Measurements from ENCODE around the gene EFCAB8. TPM values are rescaled to one million over a fixed set of nuclear protein-coding genes. Genes with fewer than 3 reads are reported as not detected.

EFCAB8 gene
- total RNA-seq, 1 experiment from 2014 or later: not detected

DNA sequence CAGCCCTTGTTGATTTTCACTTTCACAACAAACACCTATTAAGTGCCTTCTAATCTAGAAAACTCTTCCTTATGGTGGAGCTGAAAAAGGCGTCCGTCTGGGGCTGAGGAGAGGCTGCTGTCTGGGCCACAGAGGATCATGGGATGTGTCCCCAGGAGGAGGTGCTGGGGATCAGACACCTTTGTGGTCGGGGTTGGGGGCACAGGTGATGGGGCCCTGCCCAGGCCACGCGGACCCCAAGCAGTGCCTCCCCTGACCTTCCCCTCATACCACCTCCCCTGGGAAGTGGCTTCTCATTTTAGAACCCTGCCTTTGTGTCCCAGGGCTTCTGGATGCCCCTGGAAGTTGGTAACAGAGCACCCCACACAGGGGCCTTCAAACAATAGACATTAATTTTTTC is 104.5 kb downstream of the EFCAB8 start:
- BruUV-seq (replicated peaks): no TSS peak

DNA sequence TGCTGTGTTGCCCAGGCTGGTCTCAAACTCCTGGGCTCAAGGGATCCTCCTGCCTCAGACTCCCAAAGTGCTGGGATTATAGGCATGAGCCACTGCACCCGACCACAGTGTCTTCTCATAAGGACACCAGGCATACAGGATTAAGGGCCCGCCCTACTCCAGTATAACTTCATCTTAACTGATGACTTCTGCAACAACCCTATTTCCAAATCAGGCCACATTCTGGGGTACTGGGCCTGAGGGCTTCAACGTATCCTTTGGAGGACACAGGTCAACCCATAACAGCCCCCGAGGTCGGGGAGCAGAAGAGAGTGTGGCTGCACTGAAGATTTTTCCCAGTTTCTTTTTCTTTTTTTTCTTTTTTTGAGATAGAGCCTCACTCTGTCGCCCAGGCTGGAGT is 105.9 kb downstream of the EFCAB8 start:
- Histone ChIP-seq H3K27ac (ENCODE audit: low read length) (no peak overlapping the region), H3K36me3 (ENCODE audit: low read depth, low read length) (no peaks in the 10 kb centered on the region), H3K9ac (ENCODE audit: low read length) (no peak overlapping the region), H3K9me2 (replicated peaks; ENCODE audit: low read length) (no peaks in the 10 kb centered on the region), H2AFZ (ENCODE audit: low read length) (no peak overlapping the region), H4K20me1 (ENCODE audit: low read length) (no peaks in the 10 kb centered on the region), H3K4me2 (ENCODE audit: low read length) (no peak overlapping the region), H3K4me1 (ENCODE audit: insufficient read depth, low read length) (no peaks in the 10 kb centered on the region), H3K79me2 (ENCODE audit: low read length) (no peaks in the 10 kb centered on the region), H3K27me3 (ENCODE audit: low read length) (peaks cover 65% of the 10 kb centered on the region), H3K4me3 (ENCODE audit: low read length) (no peak overlapping the region), H3F3A (ENCODE audit: low read length, unreplicated experiment) (no peaks in the 10 kb centered on the region), H3K9me3 (ENCODE audit: low read length) (no peaks in the 10 kb centered on the region)
- TF ChIP-seq EZH2phosphoT487 (IDR thresholded peaks at IDR 0.05; ENCODE audit: borderline replicate concordance, low read length): no peak
- no peak for TF ChIP-seq EZH2 (IDR thresholded peaks at IDR 0.05; ENCODE audit: low read length, unreplicated experiment)
- TF ChIP-seq, protein P1, sequence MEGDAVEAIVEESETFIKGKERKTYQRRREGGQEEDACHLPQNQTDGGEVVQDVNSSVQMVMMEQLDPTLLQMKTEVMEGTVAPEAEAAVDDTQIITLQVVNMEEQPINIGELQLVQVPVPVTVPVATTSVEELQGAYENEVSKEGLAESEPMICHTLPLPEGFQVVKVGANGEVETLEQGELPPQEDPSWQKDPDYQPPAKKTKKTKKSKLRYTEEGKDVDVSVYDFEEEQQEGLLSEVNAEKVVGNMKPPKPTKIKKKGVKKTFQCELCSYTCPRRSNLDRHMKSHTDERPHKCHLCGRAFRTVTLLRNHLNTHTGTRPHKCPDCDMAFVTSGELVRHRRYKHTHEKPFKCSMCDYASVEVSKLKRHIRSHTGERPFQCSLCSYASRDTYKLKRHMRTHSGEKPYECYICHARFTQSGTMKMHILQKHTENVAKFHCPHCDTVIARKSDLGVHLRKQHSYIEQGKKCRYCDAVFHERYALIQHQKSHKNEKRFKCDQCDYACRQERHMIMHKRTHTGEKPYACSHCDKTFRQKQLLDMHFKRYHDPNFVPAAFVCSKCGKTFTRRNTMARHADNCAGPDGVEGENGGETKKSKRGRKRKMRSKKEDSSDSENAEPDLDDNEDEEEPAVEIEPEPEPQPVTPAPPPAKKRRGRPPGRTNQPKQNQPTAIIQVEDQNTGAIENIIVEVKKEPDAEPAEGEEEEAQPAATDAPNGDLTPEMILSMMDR (conservative IDR thresholded peaks at IDR 0.05; ENCODE audit: low read depth, low read length): no peak
- ChIA-PET POLR2A (ENCODE audit: unreplicated experiment) (no interaction called here), CTCF (no interaction called here)
- BruUV-seq (replicated peaks): no TSS peak
- intact Hi-C loops (cut with micrococcal nuclease): no loop called here
- DNase-seq (no peak), ATAC-seq (no peak)

More for the DNA sequence above, 104.5 kb downstream of the EFCAB8 start:
- ATAC-seq: no peak
- Histone ChIP-seq H3K36me3 (ENCODE audit: low read depth, low read length) (no peaks in the 10 kb centered on the region), H3K4me2 (ENCODE audit: low read length) (no peak overlapping the region), H3K9ac (ENCODE audit: low read length) (no peak overlapping the region), H3K4me1 (ENCODE audit: insufficient read depth, low read length) (no peaks in the 10 kb centered on the region), H3K4me3 (ENCODE audit: low read length) (no peak overlapping the region), H2AFZ (ENCODE audit: low read length) (no peak overlapping the region), H3K9me2 (replicated peaks; ENCODE audit: low read length) (no peaks in the 10 kb centered on the region), H4K20me1 (ENCODE audit: low read length) (no peaks in the 10 kb centered on the region), H3K79me2 (ENCODE audit: low read length) (no peaks in the 10 kb centered on the region), H3K27me3 (ENCODE audit: low read length) (peaks cover 65% of the 10 kb centered on the region), H3F3A (ENCODE audit: low read length, unreplicated experiment) (no peaks in the 10 kb centered on the region), H3K9me3 (ENCODE audit: low read length) (no peaks in the 10 kb centered on the region), H3K27ac (ENCODE audit: low read length) (no peak overlapping the region)
- ChIA-PET CTCF (no interaction called here), POLR2A (ENCODE audit: unreplicated experiment) (no interaction called here)
- no peak for TF ChIP-seq EZH2 (IDR thresholded peaks at IDR 0.05; ENCODE audit: low read length, unreplicated experiment)
- TF ChIP-seq EZH2phosphoT487 (IDR thresholded peaks at IDR 0.05; ENCODE audit: borderline replicate concordance, low read length): no peak
- TF ChIP-seq, protein P1 (conservative IDR thresholded peaks at IDR 0.05; ENCODE audit: low read depth, low read length): no peak
- intact Hi-C loops (cut with micrococcal nuclease): no loop called here
- DNase-seq: no peak

DNA sequence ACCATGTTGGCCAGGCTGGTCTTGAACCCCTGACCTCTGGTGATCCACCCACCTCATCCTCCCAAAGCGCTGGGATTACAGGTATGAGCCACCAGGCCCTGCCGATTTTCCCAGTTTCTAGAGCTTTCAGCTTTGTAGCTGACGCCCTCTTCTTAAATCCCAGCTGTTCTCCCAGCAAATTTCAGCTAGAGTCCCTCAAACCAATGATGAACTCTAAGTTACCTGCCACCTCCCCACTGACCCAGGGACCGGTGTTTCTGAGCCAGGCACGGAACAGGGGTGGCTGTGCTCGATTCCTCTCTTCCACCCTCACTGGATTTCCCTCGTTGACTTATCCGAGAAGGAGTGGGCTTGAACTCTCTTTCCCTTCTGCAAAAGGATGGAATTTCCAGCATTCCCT is 106.4 kb downstream of the EFCAB8 start:
- H3K36me3 ChIP-seq (ENCODE audit: low read depth, low read length): no peaks in the 10 kb centered on the region
- no peak overlapping the region for H3K27ac ChIP-seq (ENCODE audit: low read length)
- no TSS peak for BruUV-seq (replicated peaks)
- no peaks in the 10 kb centered on the region for H3K4me1 ChIP-seq (ENCODE audit: insufficient read depth, low read length)
- no peak overlapping the region for H3K4me3 ChIP-seq (ENCODE audit: low read length)
- H3K9ac ChIP-seq (ENCODE audit: low read length): no peak overlapping the region
- no peaks in the 10 kb centered on the region for H3K9me2 ChIP-seq (replicated peaks; ENCODE audit: low read length)
- no peaks in the 10 kb centered on the region for H3K9me3 ChIP-seq (ENCODE audit: low read length)
- intact Hi-C loops (cut with micrococcal nuclease): no loop called here
- H3K4me2 ChIP-seq (ENCODE audit: low read length): no peak overlapping the region
- TF ChIP-seq EZH2phosphoT487 (IDR thresholded peaks at IDR 0.05; ENCODE audit: borderline replicate concordance, low read length) (no peak), EZH2 (IDR thresholded peaks at IDR 0.05; ENCODE audit: low read length, unreplicated experiment) (no peak)
- TF ChIP-seq, protein P1 (conservative IDR thresholded peaks at IDR 0.05; ENCODE audit: low read depth, low read length): no peak
- ATAC-seq (no peak), DNase-seq (no peak)
- H4K20me1 ChIP-seq (ENCODE audit: low read length): no peaks in the 10 kb centered on the region
- H3F3A ChIP-seq (ENCODE audit: low read length, unreplicated experiment): no peaks in the 10 kb centered on the region
- no peaks in the 10 kb centered on the region for H3K79me2 ChIP-seq (ENCODE audit: low read length)
- H2AFZ ChIP-seq (ENCODE audit: low read length): no peak overlapping the region
- POLR2A ChIA-PET (ENCODE audit: unreplicated experiment): no interaction called here
- peaks cover 65% of the 10 kb centered on the region for H3K27me3 ChIP-seq (ENCODE audit: low read length)
- CTCF ChIA-PET: no interaction called here
